ENCODE measurements around the gene PDE9A.
"Not testable (repeated sequence)": the region's sequence is repeated elsewhere in the genome, so short reads cannot be mapped to it uniquely, and the experiment has no call there.

Gene PDE9A

DNA sequence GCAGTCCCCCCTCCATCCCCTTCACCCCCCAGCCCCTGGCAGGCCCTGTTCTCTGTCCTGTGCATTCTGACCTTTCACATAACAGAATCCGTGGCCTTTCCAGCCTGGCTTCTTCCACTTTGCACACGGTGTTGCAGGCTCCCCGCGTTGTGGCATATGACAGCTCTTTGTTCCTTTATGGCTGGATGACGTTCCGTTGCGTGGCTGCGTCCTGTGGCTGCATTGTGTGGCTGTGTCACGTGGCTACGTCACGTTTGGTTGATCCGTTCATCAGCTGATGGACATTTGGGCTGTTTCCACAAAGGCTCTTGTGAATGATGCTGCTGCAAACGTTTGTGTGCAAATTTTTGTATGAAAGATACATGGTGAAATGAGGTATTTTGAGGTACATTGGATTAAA lies 53.3 kb downstream of the PDE9A start:
- in situ Hi-C loops (cut with MboI; ENCODE audit: low pct_unique_long_range_greater_than_20kb, low sequenced_read_pairs, unreplicated experiment), result no loop called here
- no peak for DNase-seq (ENCODE audit: low spot score)
- TF ChIP-seq, protein P1, sequence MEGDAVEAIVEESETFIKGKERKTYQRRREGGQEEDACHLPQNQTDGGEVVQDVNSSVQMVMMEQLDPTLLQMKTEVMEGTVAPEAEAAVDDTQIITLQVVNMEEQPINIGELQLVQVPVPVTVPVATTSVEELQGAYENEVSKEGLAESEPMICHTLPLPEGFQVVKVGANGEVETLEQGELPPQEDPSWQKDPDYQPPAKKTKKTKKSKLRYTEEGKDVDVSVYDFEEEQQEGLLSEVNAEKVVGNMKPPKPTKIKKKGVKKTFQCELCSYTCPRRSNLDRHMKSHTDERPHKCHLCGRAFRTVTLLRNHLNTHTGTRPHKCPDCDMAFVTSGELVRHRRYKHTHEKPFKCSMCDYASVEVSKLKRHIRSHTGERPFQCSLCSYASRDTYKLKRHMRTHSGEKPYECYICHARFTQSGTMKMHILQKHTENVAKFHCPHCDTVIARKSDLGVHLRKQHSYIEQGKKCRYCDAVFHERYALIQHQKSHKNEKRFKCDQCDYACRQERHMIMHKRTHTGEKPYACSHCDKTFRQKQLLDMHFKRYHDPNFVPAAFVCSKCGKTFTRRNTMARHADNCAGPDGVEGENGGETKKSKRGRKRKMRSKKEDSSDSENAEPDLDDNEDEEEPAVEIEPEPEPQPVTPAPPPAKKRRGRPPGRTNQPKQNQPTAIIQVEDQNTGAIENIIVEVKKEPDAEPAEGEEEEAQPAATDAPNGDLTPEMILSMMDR (IDR thresholded peaks at IDR 0.05; ENCODE audit: extremely low read depth, insufficient read depth, missing control alignments), result no peak

DNA sequence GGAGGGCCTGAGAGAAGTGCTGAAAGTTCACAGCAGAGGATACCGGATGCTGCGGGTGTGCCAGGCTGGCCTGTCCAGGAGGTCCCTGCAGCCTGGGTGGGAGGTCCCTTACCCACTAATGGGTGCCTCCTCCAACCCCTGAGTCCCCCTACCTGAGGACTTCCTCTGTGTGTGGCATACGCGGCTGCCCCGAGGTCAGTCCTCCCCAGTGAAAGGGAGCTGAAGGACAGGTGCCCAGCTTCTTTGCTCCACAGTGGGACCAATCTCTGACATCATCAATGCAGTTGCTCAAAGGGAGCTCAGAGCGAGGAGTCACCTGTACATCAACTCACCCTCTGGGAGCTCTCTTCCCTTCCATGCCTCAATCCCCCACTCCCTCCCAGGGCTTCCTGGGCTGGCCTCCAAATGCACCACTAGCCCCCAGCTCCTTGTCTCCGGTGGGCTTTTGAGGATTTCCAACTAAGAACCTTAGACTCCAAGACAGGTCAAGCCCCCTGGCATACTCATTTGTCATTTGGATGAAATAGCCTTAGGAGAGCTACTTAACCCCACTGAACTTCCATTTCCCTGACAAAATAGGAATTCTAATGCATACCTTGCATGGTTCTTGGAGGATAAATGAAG lies 53.9 kb downstream of the PDE9A start:
- DNase-seq (ENCODE audit: low spot score), result no peak
- TF ChIP-seq, protein P1 (IDR thresholded peaks at IDR 0.05; ENCODE audit: extremely low read depth, insufficient read depth, missing control alignments), result no peak
- in situ Hi-C loops (cut with MboI; ENCODE audit: low pct_unique_long_range_greater_than_20kb, low sequenced_read_pairs, unreplicated experiment), result no loop called here

- in situ Hi-C loops (cut with MboI; ENCODE audit: low pct_unique_long_range_greater_than_20kb, low sequenced_read_pairs, unreplicated experiment), result no loop called here
- TF ChIP-seq, protein P1 (IDR thresholded peaks at IDR 0.05; ENCODE audit: extremely low read depth, insufficient read depth, missing control alignments), result no peak
- no peak for DNase-seq (ENCODE audit: low spot score)
Measured at GRCh38 chr21:42708107-42708506, 54.7 kb downstream of the PDE9A start.

DNA sequence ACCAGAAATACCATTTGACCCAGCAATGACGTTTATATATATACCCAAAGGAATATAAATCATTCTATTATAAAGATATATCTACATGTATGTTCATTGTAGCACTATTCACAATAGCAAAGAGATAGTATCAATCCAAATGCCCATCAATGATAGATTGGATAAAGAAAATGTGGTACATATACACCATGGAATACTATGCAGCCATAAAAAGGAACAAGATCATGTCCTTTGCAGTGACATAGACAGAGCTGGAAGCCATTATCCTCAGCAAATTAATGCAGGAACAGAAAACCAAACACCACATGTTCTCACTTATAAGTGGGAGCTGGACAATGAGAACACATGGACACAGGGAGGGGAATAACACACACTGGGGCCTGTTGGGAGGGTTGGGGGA lies 55.5 kb downstream of the PDE9A start:
- in situ Hi-C loops (cut with MboI; ENCODE audit: low pct_unique_long_range_greater_than_20kb, low sequenced_read_pairs, unreplicated experiment); DNase-seq (ENCODE audit: low spot score): not testable (repeated sequence)

- in situ Hi-C loops (cut with MboI; ENCODE audit: low pct_unique_long_range_greater_than_20kb, low sequenced_read_pairs, unreplicated experiment), result no loop called here
- no peak for DNase-seq (ENCODE audit: low spot score)
- TF ChIP-seq, protein P1 (IDR thresholded peaks at IDR 0.05; ENCODE audit: extremely low read depth, insufficient read depth, missing control alignments), result no peak
Measured at GRCh38 chr21:42711667-42712066, 58.2 kb downstream of the PDE9A start.

DNA sequence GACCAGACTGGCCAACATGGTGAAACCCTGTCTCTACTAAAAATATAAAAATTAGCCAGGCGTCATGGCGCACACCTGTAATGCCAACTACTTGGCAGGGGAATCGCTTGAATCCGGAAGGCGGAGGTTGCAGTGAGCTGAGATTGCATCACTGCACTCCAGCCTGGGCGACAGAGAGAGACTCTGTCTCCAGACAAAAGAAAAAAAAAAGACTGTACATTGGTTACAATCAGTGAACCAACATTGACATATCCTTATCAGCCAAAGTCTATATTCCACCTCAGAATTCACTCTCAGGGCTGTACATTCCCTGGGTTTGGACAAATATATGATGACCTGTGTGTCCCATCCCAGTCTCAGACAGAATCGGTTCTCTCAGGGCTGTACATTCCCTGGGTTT lies 62.0 kb downstream of the PDE9A start:
- in situ Hi-C loops (cut with MboI; ENCODE audit: low pct_unique_long_range_greater_than_20kb, low sequenced_read_pairs, unreplicated experiment); DNase-seq (ENCODE audit: low spot score): not testable (repeated sequence)

GRCh38 chr21:42716074-42716473 lies 62.7 kb downstream of the PDE9A start:
- TF ChIP-seq, protein P1 (IDR thresholded peaks at IDR 0.05; ENCODE audit: extremely low read depth, insufficient read depth, missing control alignments), result no peak
- in situ Hi-C loops (cut with MboI; ENCODE audit: low pct_unique_long_range_greater_than_20kb, low sequenced_read_pairs, unreplicated experiment), result no loop called here
- no peak for DNase-seq (ENCODE audit: low spot score)

DNA sequence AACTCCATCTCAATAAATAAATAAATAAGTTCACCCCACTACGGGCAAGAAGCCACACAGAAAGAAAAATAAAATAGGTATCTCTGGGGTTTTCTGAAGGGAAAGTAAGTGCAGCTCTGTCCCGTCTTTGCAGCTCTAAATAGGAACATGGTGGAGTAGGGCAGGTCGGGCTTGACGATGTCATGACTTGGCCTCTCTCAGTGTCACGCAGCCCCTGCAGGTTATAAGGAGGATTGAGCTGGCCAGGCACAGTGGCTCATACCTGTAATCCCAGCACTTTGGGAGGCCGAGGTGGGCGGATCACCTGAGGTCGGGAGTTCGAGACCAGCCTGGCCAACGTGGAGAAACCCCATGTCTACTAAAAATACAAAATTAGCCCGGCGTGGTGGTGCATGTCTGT lies 67.1 kb downstream of the PDE9A start:
- in situ Hi-C loops (cut with MboI; ENCODE audit: low pct_unique_long_range_greater_than_20kb, low sequenced_read_pairs, unreplicated experiment); DNase-seq (ENCODE audit: low spot score): not testable (repeated sequence)
